NCI-H82 (cell line): ENCODE data around the gene ANKRD13B.
"Not testable (repeated sequence)": the region's sequence is repeated elsewhere in the genome, so short reads cannot be mapped to it uniquely, and the experiment has no call there.

Experiments
- DNase-seq: peaks from one replicate; lab custom pipeline; 2025; lab: John Stamatoyannopoulos, UW

ANKRD13B gene

GRCh38 chr17:29642171-29642611, 49.3 kb downstream of the ANKRD13B start:
- peak; percentile 61 for DNase-seq

- no peak for DNase-seq
Measured at GRCh38 chr17:29643817-29644160, 50.9 kb downstream of the ANKRD13B start.

- no peak for DNase-seq
Measured at GRCh38 chr17:29645515-29646051, 52.7 kb downstream of the ANKRD13B start.

- DNase-seq = no peak
Measured at GRCh38 chr17:29648005-29648404, 55.1 kb downstream of the ANKRD13B start.

GRCh38 chr17:29649359-29649758, 56.4 kb downstream of the ANKRD13B start:
- no peak for DNase-seq

GRCh38 chr17:29650396-29650795, 57.5 kb downstream of the ANKRD13B start:
- no peak for DNase-seq

- DNase-seq = not testable (repeated sequence)
Measured at GRCh38 chr17:29651913-29652312, 59.0 kb downstream of the ANKRD13B start.

GRCh38 chr17:29652976-29653375, 60.0 kb downstream of the ANKRD13B start:
- no peak for DNase-seq

- DNase-seq = no peak
Measured at GRCh38 chr17:29653995-29654714, 61.2 kb downstream of the ANKRD13B start.

GRCh38 chr17:29655323-29655722, 62.4 kb downstream of the ANKRD13B start:
- no peak for DNase-seq

GRCh38 chr17:29659155-29659554, 66.2 kb downstream of the ANKRD13B start:
- no peak for DNase-seq

GRCh38 chr17:29661213-29661612, 68.3 kb downstream of the ANKRD13B start:
- no peak for DNase-seq

- DNase-seq = no peak
Measured at GRCh38 chr17:29663155-29663554, 70.2 kb downstream of the ANKRD13B start.
